Measurements from ENCODE around the gene ZDHHC24. TPM values are rescaled to one million over a fixed set of nuclear protein-coding genes. Genes with fewer than 3 reads are reported as not detected.

Gene ZDHHC24
- total RNA-seq, 1 experiment from 2014 or later, result 10.5 TPM

GRCh38 chr11:66530927-66531709 lies 14.7 kb downstream of the ZDHHC24 start (continued):
- no peak for TF ChIP-seq ATF3 (IDR thresholded peaks at IDR 0.05)
- no peak for TF ChIP-seq ZBTB33 (IDR thresholded peaks at IDR 0.05; ENCODE audit: extremely low read depth, insufficient replicate concordance, low read length)
- no peak for TF ChIP-seq EGR1 (IDR thresholded peaks at IDR 0.05; ENCODE audit: low read depth)

GRCh38 chr11:66529655-66530054 lies 16.2 kb downstream of the ZDHHC24 start:
- ATAC-seq (peak; percentile 19; the same call in 1 of the 2 replicates), DNase-seq (ENCODE audit: low read depth, low spot score) (no peak)
- ChIA-PET POLR2A (no interaction called here), CTCF (no interaction called here), RAD21 (ENCODE audit: low non-redundant PET in 1 of 2, low total read pairs in 2 of 2, uncharacterized antibody in 2 of 2, unreplicated experiment in 2 of 2) (no interaction called here)
- H3K9ac ChIP-seq (ENCODE audit: low read length), result no peak overlapping the region
- no peak overlapping the region for H3K4me3 ChIP-seq (replicated peaks in 1 of 2; ENCODE audit: low read depth in 1 of 2, low read length in 2 of 2)
- no peaks in the 10 kb centered on the region for H3K9me3 ChIP-seq (ENCODE audit: control insufficient read depth in 1 of 2, insufficient read depth in 1 of 2, low read depth in 1 of 2, low read length in 2 of 2)
- no peaks in the 10 kb centered on the region; a peak in 1 of 4 replicates for H3K36me3 ChIP-seq (ENCODE audit: control insufficient read depth in 1 of 2, insufficient read depth in 2 of 2, low read length in 2 of 2)
- no TSS peak for BruUV-seq (replicated peaks)
- H4K20me1 ChIP-seq (ENCODE audit: insufficient read depth), result no peaks in the 10 kb centered on the region
- no peak overlapping the region for H2AFZ ChIP-seq (ENCODE audit: low read depth, low read length, poor library complexity, severe bottlenecking)
- H3K4me2 ChIP-seq (ENCODE audit: low read length), result no peak overlapping the region
- TF ChIP-seq CTCF (IDR thresholded peaks at IDR 0.05 in 2 of 3, conservative IDR thresholded peaks at IDR 0.05 in 1 of 3; ENCODE audit: borderline replicate concordance in 1 of 3, insufficient read depth in 1 of 3, low read depth in 2 of 3, low read length in 2 of 3) (no peak), ELF1 (IDR thresholded peaks at IDR 0.05; ENCODE audit: borderline replicate concordance, low read depth) (no peak), POLR2A (IDR thresholded peaks at IDR 0.05; ENCODE audit: borderline replicate concordance, extremely low read depth, insufficient read depth, insufficient read length) (no peak)
- H3K79me2 ChIP-seq (ENCODE audit: insufficient read depth, low read length), result no peaks in the 10 kb centered on the region
- no peak overlapping the region for H3K27ac ChIP-seq (ENCODE audit: low read depth, low read length)
- intact Hi-C loops (cut with micrococcal nuclease), result no loop called here
- no peaks in the 10 kb centered on the region for H3K4me1 ChIP-seq (ENCODE audit: control insufficient read depth in 1 of 2, insufficient read depth in 2 of 2, low read length in 2 of 2)
- no peaks in the 10 kb centered on the region for H3K9me2 ChIP-seq (ENCODE audit: insufficient read depth)
- no peaks in the 10 kb centered on the region for H3K27me3 ChIP-seq (ENCODE audit: insufficient read depth, low read length)

Data from HCT116 (cell line).